ENCODE data around the gene ANKRD10.

The ANKRD10 gene

GRCh38 chr13:110913322-110914080 is 1.4 kb downstream of the ANKRD10 start:
- H3K9ac ChIP-seq (ENCODE audit: low read length), result peak overlapping the region; percentile 98
- DNase-seq (ENCODE audit: low read depth), result peak; percentile 43
- no peaks in the 10 kb centered on the region for H3K27me3 ChIP-seq (replicated peaks; ENCODE audit: control insufficient read depth, insufficient read depth, low read length)
- H3K4me1 ChIP-seq (ENCODE audit: control insufficient read depth, insufficient read depth, low read length), result peaks cover 46% of the 10 kb centered on the region
- H3K9me3 ChIP-seq (ENCODE audit: control insufficient read depth, low read length), result no peaks in the 10 kb centered on the region
- H3K4me3 ChIP-seq (ENCODE audit: low read length), result peak overlapping the region; percentile 98
- peaks cover 19% of the 10 kb centered on the region for H3K36me3 ChIP-seq (ENCODE audit: control insufficient read depth, insufficient read depth, low read length, severe bottlenecking)

- H3K4me1 ChIP-seq (ENCODE audit: control insufficient read depth, insufficient read depth, low read length), result peaks cover 54% of the 10 kb centered on the region
- H3K4me3 ChIP-seq (ENCODE audit: low read length), result peak overlapping the region; percentile 98
- peak; percentile 80 for DNase-seq (ENCODE audit: low read depth)
- H3K27me3 ChIP-seq (replicated peaks; ENCODE audit: control insufficient read depth, insufficient read depth, low read length), result no peaks in the 10 kb centered on the region
- peak overlapping the region; percentile 98 for H3K9ac ChIP-seq (ENCODE audit: low read length)
- H3K36me3 ChIP-seq (ENCODE audit: control insufficient read depth, insufficient read depth, low read length, severe bottlenecking), result peaks cover 19% of the 10 kb centered on the region
- H3K9me3 ChIP-seq (ENCODE audit: control insufficient read depth, low read length), result no peaks in the 10 kb centered on the region
Observed at GRCh38 chr13:110912651-110913051, 2.2 kb downstream of the ANKRD10 start.

GRCh38 chr13:110911880-110912279 is 3.0 kb downstream of the ANKRD10 start:
- Histone ChIP-seq H3K4me1 (ENCODE audit: control insufficient read depth, insufficient read depth, low read length) (peaks cover 50% of the 10 kb centered on the region), H3K27me3 (replicated peaks; ENCODE audit: control insufficient read depth, insufficient read depth, low read length) (no peaks in the 10 kb centered on the region), H3K36me3 (ENCODE audit: control insufficient read depth, insufficient read depth, low read length, severe bottlenecking) (peaks cover 19% of the 10 kb centered on the region), H3K4me3 (ENCODE audit: low read length) (peak overlapping the region; percentile 98), H3K9me3 (ENCODE audit: control insufficient read depth, low read length) (no peaks in the 10 kb centered on the region), H3K9ac (ENCODE audit: low read length) (peak overlapping the region; percentile 98)
- DNase-seq (ENCODE audit: low read depth), result no peak

GRCh38 chr13:110910013-110910890 is 4.6 kb downstream of the ANKRD10 start:
- Histone ChIP-seq H3K4me3 (ENCODE audit: low read length) (no peak overlapping the region), H3K9ac (ENCODE audit: low read length) (no peak overlapping the region), H3K27me3 (replicated peaks; ENCODE audit: control insufficient read depth, insufficient read depth, low read length) (no peaks in the 10 kb centered on the region), H3K9me3 (ENCODE audit: control insufficient read depth, low read length) (no peaks in the 10 kb centered on the region), H3K4me1 (ENCODE audit: control insufficient read depth, insufficient read depth, low read length) (peaks cover 41% of the 10 kb centered on the region), H3K36me3 (ENCODE audit: control insufficient read depth, insufficient read depth, low read length, severe bottlenecking) (peaks cover 35% of the 10 kb centered on the region)
- DNase-seq (ENCODE audit: low read depth), result no peak

DNA sequence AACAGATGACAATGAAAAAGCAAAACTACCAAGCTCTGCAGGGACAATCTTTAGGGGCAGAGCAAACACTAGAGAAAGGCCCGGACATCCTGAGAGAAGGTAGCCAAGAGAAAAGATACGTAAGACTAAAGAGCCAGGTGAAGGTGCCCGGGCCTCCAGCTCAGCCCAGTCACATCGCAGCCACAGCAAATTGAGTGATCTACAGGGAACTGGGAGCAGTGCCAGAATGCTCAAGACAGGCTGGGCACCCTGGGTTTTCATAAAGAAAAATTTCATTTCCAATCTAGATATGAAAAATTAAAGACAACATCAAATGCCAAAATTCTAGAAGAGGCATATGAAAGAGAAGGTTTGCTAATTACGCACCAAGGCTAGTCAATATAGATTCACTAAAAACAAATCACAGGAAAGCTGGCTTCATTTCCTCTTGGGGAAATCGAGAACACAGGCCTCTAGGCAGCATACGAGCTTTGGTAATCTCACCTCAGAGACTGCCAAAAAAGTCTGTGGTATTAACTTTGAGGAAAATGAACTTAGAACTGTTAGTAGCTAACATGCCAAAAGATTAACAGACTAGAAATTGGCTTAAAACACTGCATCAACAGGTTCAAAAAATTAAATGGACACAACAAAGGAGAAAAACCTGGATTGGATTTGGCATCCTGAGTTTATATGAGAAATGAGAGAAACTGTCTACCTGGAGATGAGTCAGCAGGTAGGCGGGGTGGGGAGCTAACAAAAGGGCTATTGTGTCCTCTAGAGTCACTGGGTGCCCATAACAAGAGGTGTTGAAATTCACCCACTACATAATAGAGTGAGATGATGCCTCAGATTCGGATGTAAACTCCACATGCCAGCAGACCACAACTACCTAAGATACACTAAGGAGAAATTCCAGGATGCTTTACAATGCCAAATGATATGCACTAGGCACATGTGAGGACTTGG is 6.6 kb downstream of the ANKRD10 start:
- peaks cover 53% of the 10 kb centered on the region for H3K36me3 ChIP-seq (ENCODE audit: control insufficient read depth, insufficient read depth, low read length, severe bottlenecking)

GRCh38 chr13:110907301-110907700 is 7.6 kb downstream of the ANKRD10 start:
- peaks cover 30% of the 10 kb centered on the region for H3K4me1 ChIP-seq (ENCODE audit: control insufficient read depth, insufficient read depth, low read length)
- no peak for DNase-seq (ENCODE audit: low read depth)
- H3K4me3 ChIP-seq (ENCODE audit: low read length), result no peak overlapping the region
- no peak overlapping the region for H3K9ac ChIP-seq (ENCODE audit: low read length)
- peaks cover 62% of the 10 kb centered on the region for H3K36me3 ChIP-seq (ENCODE audit: control insufficient read depth, insufficient read depth, low read length, severe bottlenecking)
- no peaks in the 10 kb centered on the region for H3K9me3 ChIP-seq (ENCODE audit: control insufficient read depth, low read length)
- no peaks in the 10 kb centered on the region for H3K27me3 ChIP-seq (replicated peaks; ENCODE audit: control insufficient read depth, insufficient read depth, low read length)

More for the DNA sequence above, 6.6 kb downstream of the ANKRD10 start:
- H3K4me3 ChIP-seq (ENCODE audit: low read length), result no peak overlapping the region
- no peak for DNase-seq (ENCODE audit: low read depth)
- no peak overlapping the region for H3K9ac ChIP-seq (ENCODE audit: low read length)
- H3K4me1 ChIP-seq (ENCODE audit: control insufficient read depth, insufficient read depth, low read length), result peaks cover 40% of the 10 kb centered on the region
- no peaks in the 10 kb centered on the region for H3K27me3 ChIP-seq (replicated peaks; ENCODE audit: control insufficient read depth, insufficient read depth, low read length)
- H3K9me3 ChIP-seq (ENCODE audit: control insufficient read depth, low read length), result no peaks in the 10 kb centered on the region

GRCh38 chr13:110904748-110905147 is 10.1 kb downstream of the ANKRD10 start:
- peaks cover 59% of the 10 kb centered on the region for H3K36me3 ChIP-seq (ENCODE audit: control insufficient read depth, insufficient read depth, low read length, severe bottlenecking)
- H3K4me3 ChIP-seq (ENCODE audit: low read length), result no peak overlapping the region

GRCh38 chr13:110902370-110902769 is 12.5 kb downstream of the ANKRD10 start:
- Histone ChIP-seq H3K9ac (ENCODE audit: low read length) (no peak overlapping the region), H3K9me3 (ENCODE audit: control insufficient read depth, low read length) (no peaks in the 10 kb centered on the region), H3K36me3 (ENCODE audit: control insufficient read depth, insufficient read depth, low read length, severe bottlenecking) (peaks cover 52% of the 10 kb centered on the region)

More at GRCh38 chr13:110904748-110905147, 10.1 kb downstream of the ANKRD10 start:
- H3K4me1 ChIP-seq (ENCODE audit: control insufficient read depth, insufficient read depth, low read length), result peaks cover 15% of the 10 kb centered on the region
- H3K9me3 ChIP-seq (ENCODE audit: control insufficient read depth, low read length), result no peaks in the 10 kb centered on the region
- DNase-seq (ENCODE audit: low read depth), result no peak
- no peaks in the 10 kb centered on the region for H3K27me3 ChIP-seq (replicated peaks; ENCODE audit: control insufficient read depth, insufficient read depth, low read length)
- no peak overlapping the region for H3K9ac ChIP-seq (ENCODE audit: low read length)

GRCh38 chr13:110897521-110897920 is 17.3 kb downstream of the ANKRD10 start:
- Histone ChIP-seq H3K9ac (ENCODE audit: low read length) (no peak overlapping the region), H3K27me3 (replicated peaks; ENCODE audit: control insufficient read depth, insufficient read depth, low read length) (no peaks in the 10 kb centered on the region), H3K36me3 (ENCODE audit: control insufficient read depth, insufficient read depth, low read length, severe bottlenecking) (peaks cover 37% of the 10 kb centered on the region), H3K9me3 (ENCODE audit: control insufficient read depth, low read length) (no peaks in the 10 kb centered on the region), H3K4me1 (ENCODE audit: control insufficient read depth, insufficient read depth, low read length) (no peaks in the 10 kb centered on the region), H3K4me3 (ENCODE audit: low read length) (no peak overlapping the region)
- no peak for DNase-seq (ENCODE audit: low read depth)

More at GRCh38 chr13:110902370-110902769, 12.5 kb downstream of the ANKRD10 start:
- Histone ChIP-seq H3K4me3 (ENCODE audit: low read length) (no peak overlapping the region), H3K27me3 (replicated peaks; ENCODE audit: control insufficient read depth, insufficient read depth, low read length) (no peaks in the 10 kb centered on the region), H3K4me1 (ENCODE audit: control insufficient read depth, insufficient read depth, low read length) (peaks cover 3% of the 10 kb centered on the region)
- DNase-seq (ENCODE audit: low read depth), result no peak

DNA sequence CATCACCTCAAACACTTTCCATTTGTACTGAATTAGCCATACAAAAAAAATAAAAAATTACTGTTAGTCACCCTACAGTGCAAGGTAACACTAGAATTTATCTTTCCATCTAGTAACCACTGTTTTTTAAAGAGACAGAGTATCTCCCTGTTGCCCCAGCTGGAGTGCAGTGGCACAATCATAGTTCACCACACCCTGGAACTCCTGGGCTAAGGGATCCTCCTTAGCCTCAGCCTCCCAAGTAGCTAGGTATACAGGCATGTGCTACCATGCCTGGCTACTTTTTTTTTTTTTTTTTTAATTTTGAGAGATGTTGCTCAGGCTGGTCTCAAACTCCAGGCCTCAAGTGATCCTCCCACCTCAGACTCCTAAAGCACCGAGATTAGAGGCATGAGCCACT is 17.9 kb downstream of the ANKRD10 start:
- H3K27me3 ChIP-seq (replicated peaks; ENCODE audit: control insufficient read depth, insufficient read depth, low read length), result no peaks in the 10 kb centered on the region
- H3K4me1 ChIP-seq (ENCODE audit: control insufficient read depth, insufficient read depth, low read length), result no peaks in the 10 kb centered on the region
- H3K4me3 ChIP-seq (ENCODE audit: low read length), result no peak overlapping the region
- DNase-seq (ENCODE audit: low read depth), result no peak
- H3K36me3 ChIP-seq (ENCODE audit: control insufficient read depth, insufficient read depth, low read length, severe bottlenecking), result peaks cover 37% of the 10 kb centered on the region
- no peak overlapping the region for H3K9ac ChIP-seq (ENCODE audit: low read length)
- no peaks in the 10 kb centered on the region for H3K9me3 ChIP-seq (ENCODE audit: control insufficient read depth, low read length)

Data from adipocyte (in vitro differentiated cells).